Stimulated activated CD4-positive, alpha-beta T cell treated with anti-CD3 and anti-CD28 coated beads, Interleukin-4, amount 100 ng/mL, for 48 hours (primary cell): ENCODE measurements around the gene ITPR2.
"Not testable (repeated sequence)": the region's sequence is repeated elsewhere in the genome, so short reads cannot be mapped to it uniquely, and the experiment has no call there.

Experiments
- DNase-seq, 2 donors: peaks; one replicate each; pipeline ENCODE4 v3.0.0-alpha.2; 2020; ENCODE audit warnings: low read depth in 2 of 2

ITPR2 gene

DNA sequence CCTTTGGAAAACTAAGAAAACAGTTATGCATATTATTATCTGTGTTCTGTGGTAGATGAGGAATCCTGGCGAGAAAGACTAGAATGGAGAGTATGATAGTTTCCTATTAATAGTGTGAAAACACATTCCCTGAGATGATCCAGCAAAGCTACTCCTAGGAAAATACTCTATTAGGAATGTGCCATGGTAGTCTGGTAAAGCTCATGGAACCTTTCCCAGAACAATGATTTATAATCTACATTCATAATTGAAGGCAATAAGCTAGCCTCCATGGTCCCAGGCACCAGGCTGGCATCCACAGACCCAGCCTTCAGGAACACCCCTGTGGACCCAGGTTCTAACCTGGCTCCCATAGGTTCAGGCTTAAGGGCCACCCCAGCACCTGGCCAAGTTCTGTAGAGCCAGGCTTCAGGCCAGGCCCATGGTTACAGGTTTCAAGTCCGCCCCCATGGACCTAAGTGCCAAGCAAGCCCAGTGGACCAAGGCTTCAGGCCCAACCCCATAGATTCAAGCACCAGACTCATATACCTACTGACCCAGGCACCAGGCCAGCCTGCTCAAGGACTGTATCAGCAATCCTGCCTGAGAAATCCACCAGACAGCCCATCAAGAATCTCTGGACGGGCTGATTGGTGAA lies 72.2 kb downstream of the ITPR2 start:
- DNase-seq: no peak

GRCh38 chr12:26755362-26755761 lies 77.6 kb downstream of the ITPR2 start:
- not testable (repeated sequence) for DNase-seq

DNA sequence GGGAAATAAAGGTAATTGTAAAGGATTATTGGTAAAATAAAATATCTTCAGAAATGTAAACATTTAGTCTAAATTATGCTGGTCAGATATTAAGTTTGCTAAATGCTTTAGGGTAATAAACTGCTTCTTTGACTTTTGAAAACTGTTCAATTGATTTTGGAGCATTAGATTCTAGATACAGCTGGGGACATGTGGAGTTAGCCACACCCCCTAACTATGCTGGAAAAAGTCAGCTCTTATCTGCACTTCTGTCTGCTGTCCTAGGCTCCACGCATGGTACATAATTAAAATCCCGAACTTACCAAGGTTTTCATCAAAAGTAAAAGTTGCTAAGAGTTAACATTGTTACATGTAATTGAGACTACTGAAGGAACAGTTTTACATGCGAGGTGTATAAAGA lies 78.8 kb downstream of the ITPR2 start:
- no peak for DNase-seq

DNA sequence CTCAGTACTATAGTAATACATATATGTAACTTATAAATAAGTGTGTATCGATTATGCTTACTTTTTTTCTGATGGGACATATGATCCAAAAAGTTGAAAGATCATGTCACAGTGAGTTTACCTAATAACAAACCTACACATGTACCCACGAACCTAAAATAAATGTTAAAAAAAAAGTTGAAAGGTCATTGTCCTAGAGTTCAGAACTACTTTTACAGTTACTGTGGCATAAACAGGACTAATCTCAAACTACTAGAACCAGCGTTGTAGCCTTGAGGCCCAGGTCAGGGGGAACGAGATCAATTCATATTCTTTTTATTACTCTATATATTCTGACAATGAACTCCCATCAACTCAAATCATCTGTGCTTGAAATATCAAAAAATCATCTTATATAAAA lies 81.8 kb downstream of the ITPR2 start:
- no peak for DNase-seq

GRCh38 chr12:26750531-26751175 lies 82.3 kb downstream of the ITPR2 start:
- no peak for DNase-seq

DNA sequence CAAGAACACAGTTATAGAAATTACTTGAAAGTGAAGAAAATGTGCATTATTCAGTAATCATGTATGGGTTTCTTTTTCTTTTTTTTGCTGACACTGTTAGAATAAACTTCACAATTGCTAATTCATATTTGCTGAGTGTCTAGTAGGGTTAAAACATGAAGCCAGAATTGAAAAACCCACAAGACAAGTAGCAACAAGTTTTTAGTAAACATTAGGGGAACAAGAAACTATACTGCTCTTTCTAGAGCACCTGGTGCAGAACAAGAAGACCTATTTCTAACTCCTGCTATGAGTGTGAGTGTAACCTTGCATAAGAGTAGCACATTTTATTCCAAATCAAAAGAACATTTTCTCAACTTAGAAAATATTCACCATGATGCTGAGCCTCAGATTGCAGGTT lies 83.2 kb downstream of the ITPR2 start:
- no peak for DNase-seq

GRCh38 chr12:26748741-26749431 lies 84.1 kb downstream of the ITPR2 start:
- no peak for DNase-seq

DNA sequence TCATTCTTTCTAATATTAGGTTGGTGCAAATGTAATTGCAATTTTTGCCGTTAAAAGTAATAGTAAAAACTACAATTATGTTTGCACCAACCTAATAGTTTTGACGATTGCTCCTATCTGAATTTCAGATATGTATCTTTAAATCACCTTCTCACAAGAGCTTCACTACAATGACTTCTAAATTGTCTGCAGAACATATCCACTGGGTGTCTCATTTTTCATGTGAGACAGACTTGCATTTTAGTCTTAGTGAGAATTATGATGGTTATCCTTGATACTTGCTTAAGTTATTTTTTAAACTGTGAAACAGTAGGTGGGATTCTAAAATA lies 84.6 kb downstream of the ITPR2 start:
- no peak for DNase-seq

DNA sequence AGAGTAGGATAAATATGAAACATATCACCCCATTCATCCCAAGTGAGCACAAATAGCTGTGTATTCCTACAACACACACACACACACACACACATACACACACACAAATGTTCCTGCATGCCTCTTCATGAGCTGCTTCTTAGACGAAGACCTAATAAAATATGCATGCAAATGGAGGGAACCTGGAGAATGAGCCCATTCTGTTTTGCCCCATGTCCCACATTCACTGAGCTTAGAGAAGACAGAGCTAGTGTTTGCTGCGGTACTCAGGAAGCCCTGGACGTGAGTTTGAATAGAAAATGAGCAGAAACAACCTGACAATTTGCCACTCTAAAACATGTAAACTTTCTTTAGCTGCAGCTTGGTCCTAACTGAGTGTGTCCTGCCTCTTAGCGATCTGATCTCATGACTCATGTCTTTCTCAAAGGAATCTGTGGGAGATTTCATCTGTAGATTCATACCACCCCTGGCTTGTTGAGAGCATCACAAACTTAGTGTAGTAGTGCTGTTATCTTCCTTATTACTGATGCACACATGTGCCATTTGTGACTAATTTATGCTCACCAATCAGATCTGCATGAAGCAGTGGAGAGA lies 86.8 kb downstream of the ITPR2 start:
- DNase-seq: no peak

- DNase-seq: no peak
Measured at GRCh38 chr12:26744697-26745440, 88.1 kb downstream of the ITPR2 start.

DNA sequence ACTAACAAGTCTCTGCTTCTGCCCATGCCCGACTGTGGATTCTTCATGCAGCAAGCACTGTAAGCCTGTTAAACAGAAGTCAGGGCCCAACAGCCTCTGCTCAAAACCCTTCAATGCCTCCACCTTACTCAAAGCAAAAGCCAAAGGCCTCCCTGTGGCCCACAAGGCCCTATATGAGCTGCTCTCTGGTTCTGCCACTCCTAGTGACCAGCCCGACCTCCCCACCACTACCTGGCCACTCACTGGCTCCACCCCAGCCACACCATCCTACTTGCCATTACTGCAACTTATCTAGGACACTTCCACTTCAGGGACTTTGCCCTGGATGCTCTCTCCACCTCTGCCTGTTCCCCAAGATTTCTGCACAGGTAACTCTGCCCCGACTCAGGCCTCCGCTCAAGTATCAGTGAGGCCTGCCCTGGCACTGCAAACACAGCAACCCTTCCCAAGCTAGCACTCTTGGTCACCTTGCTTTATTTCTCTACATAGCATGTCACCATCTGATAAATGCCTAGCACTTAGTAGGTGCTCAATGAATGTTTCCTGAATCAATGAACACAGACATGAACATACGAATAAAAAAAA lies 88.9 kb downstream of the ITPR2 start:
- no peak for DNase-seq

- no peak for DNase-seq
Measured at GRCh38 chr12:26741584-26742227, 91.3 kb downstream of the ITPR2 start.

DNA sequence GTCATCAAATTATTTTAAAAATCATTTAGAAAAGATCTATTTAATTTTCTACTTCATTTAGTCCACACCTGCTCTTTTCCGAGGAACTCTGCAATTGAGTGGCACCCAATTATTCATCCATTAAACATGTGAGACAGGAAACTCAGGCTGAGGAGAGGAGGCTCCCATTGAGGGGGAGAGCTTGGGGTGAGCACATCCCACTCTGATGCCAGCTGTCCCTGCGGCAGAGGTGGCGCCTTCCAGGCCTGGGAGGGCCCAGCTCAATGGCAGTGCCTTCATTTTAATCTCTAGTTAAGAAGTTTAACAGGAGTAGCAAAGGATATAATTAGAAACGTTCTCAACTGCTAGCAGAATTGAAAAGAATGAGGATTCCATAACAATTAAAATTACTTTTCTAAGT lies 92.0 kb downstream of the ITPR2 start:
- DNase-seq: no peak

- no peak for DNase-seq
Measured at GRCh38 chr12:26740348-26740747, 92.6 kb downstream of the ITPR2 start.

DNA sequence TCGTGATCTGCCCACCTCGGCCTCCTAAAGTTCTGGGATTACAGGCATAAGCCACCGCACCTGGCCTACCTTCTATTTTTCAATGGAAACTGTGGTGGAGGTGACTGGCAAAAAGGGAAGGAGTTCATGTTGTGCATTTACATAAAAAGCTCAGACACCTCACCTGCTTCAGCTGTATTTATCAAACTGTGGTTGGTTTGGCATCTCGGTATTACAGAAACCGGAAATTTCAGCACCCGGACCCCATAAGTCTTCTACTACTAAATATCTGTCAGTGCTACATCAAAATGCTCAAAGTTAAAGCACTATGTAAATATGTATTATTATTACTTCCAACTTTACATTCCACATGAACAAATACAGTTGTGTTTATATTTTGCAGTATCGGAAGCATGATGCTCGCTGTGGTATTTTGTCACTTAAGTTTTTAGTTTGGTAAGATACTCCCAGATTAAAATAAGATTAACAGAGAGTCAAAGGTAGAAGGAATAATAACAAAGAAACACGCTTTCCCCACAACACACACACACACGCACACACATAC lies 95.4 kb downstream of the ITPR2 start:
- no peak for DNase-seq

- no peak for DNase-seq
Measured at GRCh38 chr12:26736563-26737486, 96.2 kb downstream of the ITPR2 start.

GRCh38 chr12:26735249-26735639 lies 97.8 kb downstream of the ITPR2 start:
- DNase-seq: no peak

GRCh38 chr12:26734510-26735248 lies 98.3 kb downstream of the ITPR2 start:
- no peak for DNase-seq
